GM19438 (cell line): ENCODE results near the gene NFATC4.
A peak's percentile ranks its signal among the peaks of the same experiment; 100 is the strongest.
"Not testable (repeated sequence)": the region's sequence is repeated elsewhere in the genome, so short reads cannot be mapped to it uniquely, and the experiment has no call there.

Experiments
- ATAC-seq: cut with Tn5 transposase; IDR thresholded peaks from one replicate; pipeline ENCODE4 v1.9.1; 2021; ENCODE audit warnings: low read depth; ENCODE audit not compliant: unreplicated experiment

NFATC4 gene

DNA sequence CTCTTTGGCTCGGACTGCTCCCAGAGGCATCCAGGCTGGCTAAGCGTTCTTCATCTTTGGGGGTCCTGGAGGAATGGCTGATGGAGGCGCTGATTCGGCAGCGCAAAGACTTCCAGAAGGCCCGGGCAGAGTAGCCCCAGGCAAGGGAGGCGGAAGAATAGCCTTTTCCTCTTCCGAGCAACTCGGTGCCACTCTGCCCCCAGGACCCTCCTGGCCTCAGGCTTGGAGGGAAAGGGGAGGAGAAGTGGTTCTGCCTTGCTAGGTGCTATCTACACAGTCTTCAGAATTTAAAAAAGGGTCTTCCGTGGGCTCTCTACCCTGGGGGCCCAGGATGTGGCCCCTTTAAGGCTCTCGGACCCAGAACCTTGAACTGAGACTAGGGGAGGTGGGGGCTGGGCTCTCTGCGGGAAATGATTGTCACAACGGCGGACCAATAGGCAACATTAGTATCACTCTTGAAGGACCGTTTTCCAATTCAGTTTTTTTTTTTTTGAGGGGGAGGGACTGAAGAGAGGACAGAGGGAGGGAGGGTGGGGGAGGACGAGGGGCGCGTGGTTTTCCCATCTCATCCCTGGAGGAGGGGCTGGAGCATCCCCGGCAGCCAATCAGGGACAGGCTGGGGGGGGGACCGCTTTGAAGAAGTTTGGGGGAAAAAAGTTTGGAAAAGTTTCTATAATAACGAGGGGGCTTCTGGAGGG is at the start of gene NFATC4:
TSS of gene NFATC4 (plus strand) at position 671 of the 698 bp plus-strand sequence. CDS start 157 bp downstream, outside the sequence.
- no peak for ATAC-seq

DNA sequence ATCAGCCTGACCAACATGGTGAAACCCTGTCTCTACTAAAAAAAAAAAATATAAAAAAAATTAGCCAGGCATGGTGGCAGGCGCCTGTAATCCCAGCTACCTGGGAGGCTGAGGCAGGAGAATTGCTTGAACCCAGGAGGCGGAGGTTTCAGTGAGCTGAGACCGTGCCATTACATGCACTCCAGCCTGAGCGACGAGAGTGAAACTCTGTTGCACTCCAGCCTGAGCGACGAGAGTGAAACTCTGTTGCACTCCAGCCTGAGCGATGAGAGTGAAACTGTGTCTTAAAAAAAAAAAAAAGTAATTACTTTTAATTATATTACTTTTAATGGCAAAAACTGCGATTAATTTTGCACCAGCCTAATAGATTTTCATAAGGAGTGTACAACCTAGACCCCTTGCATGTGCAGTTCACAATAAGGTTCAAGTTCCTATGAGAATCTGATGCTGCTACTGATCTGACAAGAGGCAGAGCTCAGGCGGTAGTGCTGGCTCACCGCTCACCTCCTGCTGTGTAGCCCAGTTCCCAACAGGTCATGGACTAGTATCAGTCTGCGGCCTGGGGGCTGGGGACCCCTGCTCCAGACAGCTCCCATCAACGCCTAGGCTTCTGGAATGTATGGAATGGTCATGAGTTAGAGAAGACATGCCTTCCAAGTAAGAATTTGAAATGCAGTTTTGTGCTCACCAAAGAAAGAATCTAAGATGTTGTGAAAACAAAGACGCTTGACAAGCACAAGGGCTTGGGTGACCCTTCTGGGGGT is 46.6 kb upstream of the NFATC4 start:
- no peak for ATAC-seq

DNA sequence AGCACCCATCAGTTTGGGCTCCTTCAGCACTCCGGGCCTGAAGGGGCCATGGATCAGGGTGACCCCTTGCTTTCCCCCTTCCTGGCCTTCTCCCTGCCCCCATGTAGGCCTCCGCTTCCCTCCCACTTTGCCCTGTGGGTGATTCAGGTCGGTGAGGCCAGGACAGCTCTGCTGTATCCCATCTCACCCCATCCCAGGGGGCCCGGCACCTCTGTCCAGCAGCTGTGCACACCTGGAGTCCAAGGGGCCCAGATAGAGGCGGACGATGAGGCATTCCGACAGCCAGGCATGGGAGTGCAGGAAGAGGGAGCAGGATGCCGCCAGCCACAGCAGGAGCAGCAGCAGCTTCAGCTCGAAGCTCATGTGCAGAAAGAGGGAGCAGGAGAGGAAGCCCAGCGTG is 45.3 kb upstream of the NFATC4 start:
- no peak for ATAC-seq

DNA sequence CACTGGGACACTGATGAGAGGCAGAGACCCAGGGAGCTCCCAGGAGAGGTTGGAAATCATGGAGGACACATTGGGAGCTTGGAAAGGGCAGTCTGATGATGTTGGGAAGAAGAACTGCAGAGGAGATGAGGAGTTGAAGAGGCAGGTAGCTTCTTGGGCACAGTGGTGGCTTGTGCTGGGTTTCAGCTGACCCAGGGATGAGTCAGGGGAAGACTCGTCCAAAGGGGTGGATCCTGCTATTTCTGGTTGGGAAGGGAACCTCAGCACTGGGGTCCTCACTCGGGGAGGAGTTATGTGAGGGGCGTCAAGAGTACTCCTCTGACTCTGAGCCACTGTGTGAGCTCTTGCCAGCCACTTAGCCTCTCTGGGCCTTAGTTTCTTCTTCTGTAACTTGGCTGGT is 44.6 kb upstream of the NFATC4 start:
- no peak for ATAC-seq

DNA sequence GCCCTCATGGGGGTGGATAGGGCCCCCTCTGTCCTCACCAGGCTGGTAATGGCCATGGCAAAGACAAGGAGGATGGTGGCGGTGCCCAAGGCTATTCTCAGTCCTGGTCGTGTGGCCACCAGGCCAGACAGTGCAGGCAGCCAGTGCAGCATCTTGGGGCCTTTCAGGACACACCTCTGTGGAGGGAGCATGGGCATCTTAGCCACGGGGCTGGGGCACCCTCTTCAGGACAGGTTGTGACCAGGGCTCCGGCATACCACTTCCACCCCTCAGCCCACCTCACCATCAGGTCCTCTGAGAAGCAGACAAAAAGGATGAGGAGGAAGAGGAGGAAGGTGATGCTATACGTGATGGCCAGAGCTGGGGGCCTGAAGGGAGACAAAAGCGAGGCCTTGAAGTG is 44.0 kb upstream of the NFATC4 start:
- no peak for ATAC-seq

DNA sequence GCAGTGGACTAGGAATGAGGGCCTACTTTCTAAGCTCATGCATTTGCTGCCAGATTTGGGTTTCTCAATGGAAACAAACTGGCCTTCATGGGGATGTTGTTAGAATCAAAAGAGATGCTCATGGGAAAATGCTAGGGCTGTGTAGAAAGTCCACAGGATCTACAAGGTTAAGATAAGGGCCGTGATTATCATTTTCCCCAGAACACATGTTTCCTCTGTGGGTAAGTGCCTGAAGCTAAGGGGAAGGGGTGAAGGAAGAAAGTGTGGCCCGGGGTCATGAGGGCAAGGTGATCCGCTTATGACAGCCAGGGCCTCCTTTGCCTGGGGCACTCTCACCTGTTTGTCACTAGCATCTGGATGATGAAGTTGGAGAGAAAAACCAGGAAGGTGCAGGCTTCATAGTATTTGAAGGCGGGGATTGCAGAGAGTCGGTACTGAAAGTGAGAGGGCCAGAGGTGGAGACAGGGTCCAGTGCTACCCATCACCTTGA is 42.9 kb upstream of the NFATC4 start:
- ATAC-seq = no peak

DNA sequence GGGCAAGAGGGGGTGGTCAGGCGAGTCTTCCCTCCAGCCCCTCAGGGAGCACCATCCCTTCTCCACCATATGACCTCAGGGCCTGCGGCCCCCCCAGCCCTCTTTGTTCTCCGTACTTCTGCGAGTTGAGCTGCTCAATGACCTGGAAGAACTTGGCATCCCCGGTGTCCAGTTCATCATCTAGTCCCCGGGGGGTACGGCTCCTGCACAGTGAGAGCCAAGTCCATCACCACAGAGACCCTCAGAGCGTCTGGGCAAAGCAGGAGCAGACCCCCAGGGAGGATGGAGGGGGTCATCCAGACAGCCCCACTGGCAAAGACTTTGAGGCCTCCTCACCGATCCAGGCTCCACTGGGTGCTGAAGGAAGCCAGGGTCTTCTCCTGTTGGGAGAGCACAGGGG is 42.0 kb upstream of the NFATC4 start:
- ATAC-seq = no peak

DNA sequence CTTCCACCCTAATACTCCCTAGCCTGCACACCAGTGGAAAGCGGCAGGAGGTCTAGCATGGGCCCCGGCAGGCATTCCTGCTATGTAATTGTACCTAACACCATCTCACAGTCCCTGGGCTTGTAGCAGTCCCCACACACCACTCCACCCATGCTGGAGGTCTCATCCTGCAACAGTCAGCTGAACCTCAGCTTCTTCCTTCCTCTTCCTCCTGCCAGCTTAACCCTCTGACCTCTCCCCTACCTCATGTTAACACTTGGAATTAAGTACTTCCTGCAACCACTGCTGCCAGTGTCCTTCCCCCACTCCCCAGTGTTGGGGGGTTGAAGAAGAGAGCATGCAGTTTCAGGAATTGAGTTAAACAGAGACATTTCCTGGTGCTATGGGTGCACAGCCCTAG is 40.7 kb upstream of the NFATC4 start:
- ATAC-seq = no peak

DNA sequence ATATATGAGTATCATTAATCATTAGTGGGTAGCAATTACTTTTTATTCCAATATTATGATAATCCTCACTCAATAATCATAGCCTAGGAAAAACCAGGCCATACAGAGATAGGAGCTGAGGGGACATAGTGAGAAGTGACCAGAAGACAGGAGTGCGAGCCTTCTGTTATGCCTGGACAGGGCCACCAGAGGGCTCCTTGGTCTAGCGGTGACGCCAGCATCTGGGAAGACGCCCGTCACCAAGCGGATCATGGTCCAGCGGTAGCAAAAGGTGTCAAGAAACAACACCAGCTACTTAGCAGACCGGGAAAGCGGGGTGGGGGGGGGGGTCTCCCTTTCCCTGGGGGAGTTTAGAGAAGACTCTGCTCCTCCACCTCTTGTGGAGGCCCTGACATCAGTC is 40.1 kb upstream of the NFATC4 start:
- ATAC-seq = not testable (repeated sequence)

DNA sequence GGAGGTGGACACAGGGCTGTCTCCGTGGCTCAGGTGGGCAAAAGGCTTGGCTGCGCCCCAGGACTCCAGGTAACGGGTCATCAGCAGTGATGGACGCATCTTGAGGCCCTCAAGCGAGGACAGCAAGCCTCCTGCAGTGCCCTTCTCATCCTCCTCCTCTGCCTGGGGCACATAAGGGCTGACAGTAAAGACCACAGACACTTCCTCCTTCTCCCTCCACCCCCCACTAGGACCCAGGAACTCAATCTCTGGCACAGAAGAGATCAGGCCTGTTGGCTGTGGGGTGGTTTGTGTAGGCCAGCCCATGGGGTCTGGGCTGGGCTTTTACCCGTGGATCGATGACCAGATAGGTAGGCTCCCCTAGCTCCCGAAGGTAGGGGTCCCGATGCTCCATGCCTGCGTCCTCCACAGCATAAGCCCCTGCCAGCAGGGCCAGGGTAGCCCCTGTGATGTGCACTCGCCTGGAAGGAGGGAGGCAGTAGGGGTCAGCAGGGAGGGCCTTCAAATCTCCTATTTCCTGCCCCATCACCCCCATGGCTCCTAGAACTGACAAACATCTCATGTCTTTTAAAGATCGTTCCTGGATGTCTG is 38.8 kb upstream of the NFATC4 start:
- ATAC-seq = no peak

DNA sequence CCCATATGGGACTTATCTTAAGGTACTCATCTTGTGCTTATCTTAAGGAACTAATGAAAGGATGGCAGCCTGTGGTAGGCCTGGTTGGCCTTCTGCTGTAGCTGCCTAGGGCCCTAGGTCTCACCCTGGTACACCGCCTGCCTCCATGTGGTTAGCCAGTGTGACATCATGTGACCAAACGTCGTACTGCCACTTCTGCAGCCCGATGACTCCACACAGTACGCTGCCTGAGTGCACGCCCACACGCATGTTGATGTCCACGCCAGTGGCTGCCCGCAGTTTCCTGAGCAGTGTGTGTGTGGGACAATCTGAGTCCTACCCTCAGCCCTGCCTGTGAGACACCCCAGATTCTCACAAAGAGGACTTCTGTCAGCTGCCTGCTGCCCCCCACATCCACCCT is 38.2 kb upstream of the NFATC4 start:
- no peak for ATAC-seq

DNA sequence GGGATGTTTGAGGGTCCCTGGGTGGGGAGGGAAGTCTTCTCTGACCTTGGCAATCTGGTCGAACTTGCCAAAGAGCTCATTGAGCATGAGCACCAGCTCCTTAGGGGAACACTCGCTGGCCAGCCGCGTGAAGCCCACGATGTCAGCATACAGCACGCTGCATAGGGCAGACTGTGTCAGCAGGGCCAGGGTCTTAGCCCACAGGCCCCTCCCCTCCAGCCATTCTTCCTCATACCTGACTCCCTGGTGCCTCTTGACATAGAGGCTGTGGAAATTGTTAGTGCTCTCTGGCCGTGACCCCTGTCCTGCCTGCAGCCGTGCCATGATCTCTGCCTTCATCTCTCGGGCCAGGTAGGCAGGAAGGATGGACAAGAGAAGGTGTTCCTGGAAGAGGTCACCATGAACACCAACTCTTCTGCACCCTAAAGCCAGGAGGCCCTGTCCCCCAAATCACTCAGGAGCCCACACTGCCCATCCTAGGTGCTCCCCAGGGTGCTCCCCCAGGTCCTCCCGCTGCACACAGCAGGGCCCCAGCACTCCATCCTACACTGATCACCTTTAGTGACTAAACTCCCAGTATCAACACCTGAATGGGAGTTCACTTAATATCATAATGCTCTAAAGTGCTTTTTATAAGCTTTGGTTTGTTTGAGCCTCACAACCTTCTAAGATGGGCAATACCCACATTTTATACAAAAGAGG is 36.9 kb upstream of the NFATC4 start:
- no peak for ATAC-seq

DNA sequence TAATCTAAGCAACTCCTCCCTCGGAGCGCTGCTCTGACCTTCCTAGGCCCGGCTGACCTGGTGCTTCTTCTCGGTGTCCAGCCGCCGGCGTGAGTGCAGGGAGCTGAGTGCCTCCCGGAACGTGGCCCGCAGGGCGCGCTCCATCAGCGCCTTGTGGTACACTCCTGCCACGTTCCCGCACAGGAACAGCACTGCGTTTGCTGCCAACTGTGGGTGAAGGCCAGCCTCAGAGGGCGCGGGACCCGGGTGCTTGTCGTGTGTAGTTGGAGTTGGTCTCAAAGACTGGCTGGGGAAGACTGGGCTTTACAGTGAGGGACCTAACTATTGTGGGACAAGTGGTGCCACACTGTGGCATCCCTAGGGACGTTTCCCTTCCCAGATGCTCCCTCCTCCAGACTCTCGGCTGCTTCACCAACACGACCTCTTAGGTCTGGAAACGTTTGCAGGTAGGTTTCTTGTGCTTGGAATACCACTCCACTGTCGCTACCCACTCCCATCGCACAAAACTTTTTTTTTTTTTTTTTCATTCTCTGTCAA is 36.2 kb upstream of the NFATC4 start:
- no peak for ATAC-seq

DNA sequence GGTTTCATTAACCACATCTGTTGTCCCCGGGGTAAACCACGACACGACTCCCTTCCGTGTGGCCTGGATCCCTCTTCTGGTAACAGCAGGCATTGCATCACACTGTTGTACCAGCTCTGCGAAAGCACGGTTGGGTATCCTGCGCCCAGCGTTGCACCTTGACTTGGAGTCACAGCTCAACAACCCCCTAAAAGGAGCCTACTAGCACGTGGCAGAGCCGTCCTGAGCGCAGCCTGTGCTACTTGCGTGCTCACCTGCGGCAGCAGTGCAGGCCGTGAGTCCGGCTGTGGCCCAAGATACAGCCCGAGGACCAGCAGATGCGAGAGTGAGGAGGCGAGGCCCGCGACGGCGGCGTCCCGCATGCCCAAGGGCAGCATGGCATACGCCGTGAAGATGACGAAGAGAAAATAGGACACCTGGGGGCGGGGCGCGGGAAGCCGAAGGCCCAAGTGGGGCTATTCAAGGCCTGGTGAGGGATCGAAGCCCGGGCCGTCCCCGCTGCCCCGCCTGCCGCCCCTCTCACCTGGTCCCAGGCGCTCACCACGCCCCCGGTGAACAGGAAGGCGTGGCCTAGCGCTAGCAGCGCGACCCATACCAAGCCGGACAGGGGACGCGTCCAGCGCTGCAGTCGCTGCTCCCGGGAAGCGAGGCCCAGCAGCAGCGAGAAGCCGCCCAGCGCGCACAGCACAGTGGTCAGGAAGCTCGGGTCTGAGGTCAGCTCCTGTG is 35.6 kb upstream of the NFATC4 start:
- peak; percentile 92 for ATAC-seq

DNA sequence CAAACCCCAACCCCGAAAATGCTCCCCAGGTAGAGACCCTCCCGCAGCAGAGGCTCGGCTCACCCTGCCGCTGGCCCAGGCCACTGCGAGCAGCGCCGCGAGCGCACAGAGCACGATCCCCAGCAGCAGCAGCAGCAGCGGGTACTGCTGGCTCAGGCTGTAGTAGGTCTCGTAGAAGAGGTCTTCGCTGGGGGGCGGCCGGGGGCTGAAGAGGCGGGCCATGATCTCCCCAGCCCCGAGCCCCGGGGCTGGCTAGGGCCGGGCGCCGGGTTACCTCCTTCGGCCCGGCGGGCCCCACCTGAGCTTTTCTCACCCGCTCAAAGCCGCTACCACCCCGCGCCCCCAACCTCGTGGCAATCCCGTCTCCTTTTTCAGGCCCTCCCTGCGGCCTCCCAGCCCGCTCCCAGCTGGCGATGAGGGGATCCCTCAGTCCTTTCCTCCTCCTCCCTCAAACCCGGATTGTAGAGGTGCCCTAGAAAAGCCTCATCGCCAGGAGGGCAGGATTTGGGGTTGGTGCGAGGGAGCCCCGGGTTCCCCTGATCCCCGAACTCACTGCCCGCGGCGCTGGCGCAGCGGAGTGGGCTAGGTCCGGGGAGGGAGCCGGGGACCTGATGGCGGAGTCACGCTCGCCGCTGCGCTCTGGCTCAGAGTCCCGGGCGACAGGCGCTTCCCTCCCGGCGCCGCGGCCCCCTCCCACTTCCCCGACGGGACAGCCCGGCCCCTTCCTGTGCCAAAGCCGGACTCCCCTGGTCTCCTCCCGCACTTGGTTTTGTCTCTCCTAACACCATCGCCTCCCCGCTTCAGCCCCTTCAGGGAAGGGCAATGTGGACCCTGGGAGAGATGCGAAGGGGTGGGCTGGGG is 33.3 kb upstream of the NFATC4 start, which contains the start of gene ADCY4:
TSS of gene ADCY4 (minus strand) at position 641 of the 861 bp plus-strand sequence. CDS start at position 222, 419 bp downstream.
- no peak for ATAC-seq

DNA sequence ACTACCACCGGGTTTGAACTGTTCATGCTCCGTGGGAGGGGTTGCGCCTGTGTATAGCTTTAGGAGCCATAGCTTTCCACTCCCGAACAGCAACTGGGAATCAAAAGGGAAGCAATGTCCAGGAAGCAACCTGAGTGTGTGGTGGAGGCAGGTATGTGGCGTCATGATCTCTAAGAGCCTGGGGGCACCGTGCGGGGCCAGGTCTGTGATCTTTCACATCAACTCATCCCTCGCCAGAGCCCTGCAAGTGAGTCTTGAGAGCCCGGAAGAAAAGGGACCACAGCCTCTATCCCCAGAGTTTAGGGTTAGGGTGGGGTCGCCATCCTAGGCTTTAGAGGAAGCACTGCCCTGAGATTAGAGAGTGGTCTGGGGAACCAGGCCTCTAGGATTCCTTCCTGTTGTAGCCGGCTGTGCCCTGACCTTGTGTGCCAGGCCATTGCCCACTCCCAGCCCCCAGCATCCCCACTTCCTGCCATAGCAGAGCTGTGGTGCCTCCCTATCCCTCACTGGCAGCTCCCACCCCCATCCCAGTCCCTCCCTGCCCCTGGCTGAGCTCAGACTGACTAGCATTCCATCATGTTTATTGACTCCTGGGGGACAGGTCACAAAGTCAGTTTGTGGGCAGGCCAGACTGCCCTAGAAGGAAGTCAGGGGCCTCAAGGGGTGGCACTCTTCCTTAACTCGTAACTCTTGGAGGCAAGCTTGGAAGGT is 32.4 kb upstream of the NFATC4 start:
- ATAC-seq = no peak

DNA sequence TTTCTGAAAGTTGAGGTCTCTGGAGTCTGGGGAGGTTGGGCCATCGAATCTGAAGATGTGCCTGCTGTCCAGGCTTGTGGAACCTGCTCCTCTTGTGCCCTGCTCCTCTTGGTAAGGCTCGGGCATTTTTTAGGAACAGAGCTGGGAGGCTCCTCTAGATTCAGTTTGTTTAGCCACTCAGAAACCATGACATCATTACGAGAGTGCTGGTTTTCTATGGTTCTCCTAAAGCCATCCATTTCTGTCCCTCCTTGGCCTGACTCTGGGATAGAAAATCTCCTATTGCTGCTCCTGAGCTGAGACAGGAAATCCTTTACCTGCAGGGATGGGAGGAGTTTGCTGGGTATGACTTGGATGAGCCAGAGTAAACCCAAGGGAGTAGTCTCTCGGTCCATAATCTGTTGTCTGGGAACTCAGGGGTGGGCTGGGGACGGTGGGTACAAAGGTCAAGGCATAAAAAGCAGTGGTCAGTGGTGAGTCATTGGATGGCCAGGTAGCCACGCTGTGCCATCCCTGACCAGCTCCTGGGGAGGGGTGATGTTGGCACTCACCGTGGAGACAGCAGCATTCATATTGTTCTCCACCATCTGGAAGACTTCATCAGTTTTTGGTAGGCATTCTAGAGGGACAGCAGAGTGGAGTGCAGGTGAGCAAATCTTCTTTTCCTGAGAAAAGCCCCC is 30.7 kb upstream of the NFATC4 start:
- ATAC-seq = no peak

DNA sequence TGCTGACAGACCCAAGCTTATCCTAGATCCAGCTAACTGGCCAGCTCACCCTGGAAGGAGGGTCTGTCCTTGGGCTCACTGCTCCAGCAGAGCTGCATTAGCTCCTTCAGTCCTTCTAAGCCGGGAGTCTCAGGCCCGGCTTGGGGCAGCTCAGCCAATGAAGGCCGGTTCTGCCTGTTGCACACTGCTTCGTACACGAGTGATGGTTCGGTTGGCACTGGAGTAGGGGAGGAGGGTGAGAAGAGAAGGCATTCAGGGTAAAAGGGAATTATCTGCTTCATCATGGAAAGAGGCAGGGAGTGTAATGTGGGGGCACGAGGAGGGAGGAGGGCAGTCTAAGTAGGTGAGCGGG is 30.2 kb upstream of the NFATC4 start:
- ATAC-seq = no peak
